Thymus (tissue), 14 donors: ENCODE data around the gene PHOX2B. TPM values are rescaled to one million over a fixed set of nuclear protein-coding genes. Genes with fewer than 3 reads are reported as not detected.

ENCODE experiments used
- DNase-seq, 9 donors: peaks; one replicate each; pipeline ENCODE4 v3.0.0-alpha.2; 2013; ENCODE audit warnings: low spot score in 9 of 9, low read depth in 6 of 9, missing footprints in 1 of 9
- H3K27ac ChIP-seq, 2 donors: one replicate each; pipeline ENCODE4 v1.5.1; 2013; ENCODE audit warnings: control low read depth in 1 of 2, low read depth in 1 of 2, low read length in 1 of 2, mild to moderate bottlenecking in 1 of 2, moderate library complexity in 1 of 2
- H3K27me3 ChIP-seq, 2 donors: one replicate each; pipeline ENCODE4 v1.5.1; 2013; ENCODE audit warnings: low read length in 1 of 2; ENCODE audit not compliant: control insufficient read depth in 2 of 2, insufficient read depth in 1 of 2
- H3K36me3 ChIP-seq, 2 donors: one replicate each; pipeline ENCODE4 v1.5.1; 2013; ENCODE audit warnings: low read length in 1 of 2, mild to moderate bottlenecking in 1 of 2, moderate library complexity in 1 of 2; ENCODE audit not compliant: control insufficient read depth in 2 of 2, insufficient read depth in 2 of 2
- H3K4me1 ChIP-seq, 2 donors: one replicate each; pipeline ENCODE4 v1.5.1; 2013; ENCODE audit warnings: low read length in 2 of 2; ENCODE audit not compliant: control insufficient read depth in 2 of 2, insufficient read depth in 2 of 2
- H3K4me3 ChIP-seq, 2 donors: one replicate each; pipeline ENCODE4 v1.5.1; 2013; ENCODE audit warnings: low read length in 2 of 2, control low read depth in 1 of 2, mild to moderate bottlenecking in 1 of 2
- H3K9me3 ChIP-seq, 2 donors: one replicate each; pipeline ENCODE4 v1.5.1; 2013; ENCODE audit warnings: low read length in 1 of 2, mild to moderate bottlenecking in 1 of 2; ENCODE audit not compliant: control insufficient read depth in 2 of 2, insufficient read depth in 1 of 2
- WGBS: extraction: QIAGEN DNeasy Blood & Tissue Kit; methylation state at CpG from one replicate; pipeline ENCODE4 v1.1.7; 2013; 5-methylcytosine and 5-hydroxymethylcytosine counted together
- long read RNA-seq, 10 donors: transcript quantifications; one replicate each; lab custom pipeline, GENCODE V29; 2026
- polyA plus RNA-seq: library from polyadenylated mRNA; stranded (reverse); fragments of 200-250 nt; gene quantifications from one replicate; pipeline ENCODE4 v1.2.3, GENCODE V29; 2013
- total RNA-seq: library from RNA; stranded (reverse); fragments of 120-200 nt; gene quantifications from one replicate; pipeline ENCODE4 v1.2.4, GENCODE V29; 2013
- donor health status: healthy.

PHOX2B gene
- total RNA-seq, result not detected
- 0.11 TPM for polyA plus RNA-seq
- long read RNA-seq, donor 1, result 0 reads
- long read RNA-seq, donor 2, result 0 reads
- long read RNA-seq, donor 3, result 0 reads
- long read RNA-seq, donor 4, result 0 reads
- long read RNA-seq, donor 5, result 0 reads
- long read RNA-seq, donor 6, result 0 reads
- long read RNA-seq, donor 7, result 0 reads
- long read RNA-seq, donor 8, result 0 reads
- long read RNA-seq, donor 9, result 0 reads
- long read RNA-seq, donor 10, result 0 reads

GRCh38 chr4:41748571-41749475, at the start of gene PHOX2B:
Gene PHOX2B (minus strand): TSS chr4:41748725. CDS start chr4:41748610, 115 bp downstream.
- Histone ChIP-seq H3K9me3 (peaks cover 5% of the 10 kb centered on the region in 2 donors), H3K4me3 (no peak within 1 kb of the TSS), H3K27ac (no peak within 1 kb of the TSS), H3K27me3 (peaks cover 84 to 96% of the 10 kb centered on the region in 2 donors), H3K4me1 (no peaks in the 10 kb centered on the region), H3K36me3 (no peaks in the 10 kb centered on the region)
- DNase-seq, result no peak
- 13% methylated on average over 15 of the region's 15 CpGs for WGBS

- H3K36me3 ChIP-seq, result no peaks in the 10 kb centered on the region
- DNase-seq, result no peak
- 74% methylated on average over 2 of the region's 2 CpGs for WGBS
Observed at GRCh38 chr4:41797260-41797659, 48.7 kb upstream of the PHOX2B start.

GRCh38 chr4:41796545-41797210, 48.2 kb upstream of the PHOX2B start:
- Histone ChIP-seq H3K4me1 (no peaks in the 10 kb centered on the region), H3K27me3 (peaks cover 0 to 4% of the 10 kb centered on the region in 2 donors), H3K27ac (no peak overlapping the region), H3K9me3 (no peaks in the 10 kb centered on the region), H3K36me3 (no peaks in the 10 kb centered on the region), H3K4me3 (no peak overlapping the region)
- whole genome bisulfite sequencing, result 23% methylated on average over 8 of the region's 8 CpGs
- DNase-seq, result no peak

More at GRCh38 chr4:41797260-41797659, 48.7 kb upstream of the PHOX2B start:
- peaks cover 0 to 4% of the 10 kb centered on the region in 2 donors for H3K27me3 ChIP-seq
- H3K27ac ChIP-seq, result no peak overlapping the region
- no peaks in the 10 kb centered on the region for H3K9me3 ChIP-seq
- H3K4me3 ChIP-seq, result no peak overlapping the region
- no peaks in the 10 kb centered on the region for H3K4me1 ChIP-seq

GRCh38 chr4:41795796-41796385, 47.4 kb upstream of the PHOX2B start:
- Histone ChIP-seq H3K27me3 (peaks cover 0 to 4% of the 10 kb centered on the region in 2 donors), H3K36me3 (no peaks in the 10 kb centered on the region), H3K27ac (no peak overlapping the region), H3K4me3 (no peak overlapping the region), H3K4me1 (no peaks in the 10 kb centered on the region), H3K9me3 (no peaks in the 10 kb centered on the region)
- DNase-seq, result no peak
- 62% methylated on average over 2 of the region's 2 CpGs for WGBS

GRCh38 chr4:41792166-41792565, 43.6 kb upstream of the PHOX2B start:
- 51% methylated on average over 3 of the region's 3 CpGs for WGBS
- no peaks in the 10 kb centered on the region for H3K9me3 ChIP-seq
- no peaks in the 10 kb centered on the region for H3K36me3 ChIP-seq
- no peaks in the 10 kb centered on the region for H3K4me1 ChIP-seq
- H3K4me3 ChIP-seq, result no peak overlapping the region
- no peak overlapping the region for H3K27ac ChIP-seq
- peaks cover 0 to 4% of the 10 kb centered on the region in 2 donors for H3K27me3 ChIP-seq
- no peak for DNase-seq

GRCh38 chr4:41791557-41791956, 43.0 kb upstream of the PHOX2B start:
- Histone ChIP-seq H3K27ac (no peak overlapping the region), H3K4me3 (no peak overlapping the region), H3K27me3 (peaks cover 0 to under 1% of the 10 kb centered on the region in 2 donors), H3K36me3 (no peaks in the 10 kb centered on the region), H3K4me1 (no peaks in the 10 kb centered on the region), H3K9me3 (no peaks in the 10 kb centered on the region)
- 87% methylated on average over 2 of the region's 2 CpGs for WGBS
- DNase-seq, result no peak

GRCh38 chr4:41787931-41788330, 39.4 kb upstream of the PHOX2B start:
- Histone ChIP-seq H3K27ac (no peak overlapping the region), H3K27me3 (no peaks in the 10 kb centered on the region), H3K9me3 (no peaks in the 10 kb centered on the region), H3K4me3 (no peak overlapping the region), H3K4me1 (no peaks in the 10 kb centered on the region), H3K36me3 (no peaks in the 10 kb centered on the region)
- no peak for DNase-seq
- WGBS, result 85% methylated on average over 8 of the region's 8 CpGs

GRCh38 chr4:41785665-41786064, 37.1 kb upstream of the PHOX2B start:
- no peak overlapping the region for H3K27ac ChIP-seq
- 88% methylated on average over 1 of the region's 1 CpG for WGBS
- no peaks in the 10 kb centered on the region for H3K36me3 ChIP-seq
- H3K4me1 ChIP-seq, result no peaks in the 10 kb centered on the region
- H3K4me3 ChIP-seq, result no peak overlapping the region
- no peak for DNase-seq
- H3K9me3 ChIP-seq, result no peaks in the 10 kb centered on the region
- no peaks in the 10 kb centered on the region for H3K27me3 ChIP-seq
